ENCODE results near the gene COL4A1.

- TF ChIP-seq POLR2A (IDR thresholded peaks at IDR 0.05) (no peak), CTCF (IDR thresholded peaks at IDR 0.05) (no peak), POLR2AphosphoS5 (IDR thresholded peaks at IDR 0.05) (no peak)
Measured at GRCh38 chr13:110187641-110188161, 119.3 kb downstream of the COL4A1 start.
